Anterior cingulate cortex (tissue), 58 donors: ENCODE data around the gene STARD7.
"Not testable (repeated sequence)": the region's sequence is repeated elsewhere in the genome, so short reads cannot be mapped to it uniquely, and the experiment has no call there.

Experiments
- DNase-seq, 58 donors: peaks; one replicate each; lab custom pipeline; 2025; lab: John Stamatoyannopoulos, UW

The STARD7 gene, protein sequence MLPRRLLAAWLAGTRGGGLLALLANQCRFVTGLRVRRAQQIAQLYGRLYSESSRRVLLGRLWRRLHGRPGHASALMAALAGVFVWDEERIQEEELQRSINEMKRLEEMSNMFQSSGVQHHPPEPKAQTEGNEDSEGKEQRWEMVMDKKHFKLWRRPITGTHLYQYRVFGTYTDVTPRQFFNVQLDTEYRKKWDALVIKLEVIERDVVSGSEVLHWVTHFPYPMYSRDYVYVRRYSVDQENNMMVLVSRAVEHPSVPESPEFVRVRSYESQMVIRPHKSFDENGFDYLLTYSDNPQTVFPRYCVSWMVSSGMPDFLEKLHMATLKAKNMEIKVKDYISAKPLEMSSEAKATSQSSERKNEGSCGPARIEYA

DNA sequence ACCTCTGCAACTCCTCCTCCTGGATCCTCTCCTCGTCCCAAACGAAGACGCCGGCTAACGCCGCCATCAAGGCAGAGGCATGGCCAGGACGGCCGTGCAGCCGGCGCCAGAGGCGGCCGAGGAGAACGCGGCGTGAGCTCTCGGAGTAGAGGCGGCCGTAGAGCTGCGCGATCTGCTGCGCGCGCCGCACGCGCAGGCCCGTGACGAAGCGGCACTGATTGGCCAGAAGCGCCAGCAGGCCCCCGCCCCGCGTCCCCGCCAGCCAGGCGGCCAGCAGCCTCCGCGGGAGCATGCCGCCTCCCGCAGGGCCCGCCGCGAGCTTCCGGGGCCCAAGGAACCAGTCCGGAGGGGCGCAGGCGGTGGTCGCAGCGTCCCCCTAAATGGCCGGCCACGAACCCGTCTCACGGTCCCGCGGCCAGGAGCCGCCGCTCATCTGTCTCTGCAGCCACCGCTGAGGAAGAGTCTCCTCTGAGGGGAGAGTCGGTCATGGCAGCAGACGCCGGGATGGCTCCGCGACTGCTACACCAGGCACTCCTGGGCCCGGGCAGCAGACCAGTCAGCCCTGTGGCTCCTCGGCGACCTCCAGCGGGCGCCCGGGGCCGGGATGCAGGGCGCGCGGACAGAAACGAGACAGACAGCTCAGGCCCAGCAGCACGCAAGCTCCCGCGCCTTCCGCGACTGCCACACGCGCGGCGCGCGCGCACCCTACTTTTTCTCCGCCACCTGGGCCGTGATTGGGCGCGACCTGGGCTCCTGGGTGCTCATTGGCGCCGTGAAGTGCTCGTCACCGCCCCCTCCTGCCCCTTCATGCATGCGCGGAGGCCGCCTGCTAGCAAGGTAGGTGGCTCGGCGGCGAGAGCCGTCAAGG, at the start of gene STARD7:
TSS of gene STARD7 (minus strand) at position 685 of the 868 bp plus-strand sequence. CDS start at position 292, 393 bp downstream.
- DNase-seq, result peak; percentile 74 to 99 (median 96)

DNA sequence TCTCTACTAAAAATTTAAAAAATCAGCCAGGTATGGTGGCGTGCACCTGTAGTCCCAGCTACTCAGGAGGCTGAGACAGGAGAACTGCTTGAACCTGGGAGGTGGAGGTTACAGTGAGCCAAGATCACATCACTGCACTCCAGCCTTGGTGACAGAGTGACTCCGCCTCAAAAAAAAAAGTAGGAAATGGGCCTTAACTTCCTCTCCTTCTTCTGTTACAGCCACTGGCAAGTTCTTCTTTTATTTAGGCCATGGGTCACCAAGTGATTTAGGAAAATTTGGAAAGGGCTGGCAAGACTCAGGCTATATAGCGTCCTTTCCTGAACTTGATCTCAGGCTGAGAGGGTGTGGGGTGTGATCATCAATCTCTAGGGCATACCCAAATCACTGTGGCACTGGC, 49.1 kb upstream of the STARD7 start:
- DNase-seq, result not testable (repeated sequence)

DNA sequence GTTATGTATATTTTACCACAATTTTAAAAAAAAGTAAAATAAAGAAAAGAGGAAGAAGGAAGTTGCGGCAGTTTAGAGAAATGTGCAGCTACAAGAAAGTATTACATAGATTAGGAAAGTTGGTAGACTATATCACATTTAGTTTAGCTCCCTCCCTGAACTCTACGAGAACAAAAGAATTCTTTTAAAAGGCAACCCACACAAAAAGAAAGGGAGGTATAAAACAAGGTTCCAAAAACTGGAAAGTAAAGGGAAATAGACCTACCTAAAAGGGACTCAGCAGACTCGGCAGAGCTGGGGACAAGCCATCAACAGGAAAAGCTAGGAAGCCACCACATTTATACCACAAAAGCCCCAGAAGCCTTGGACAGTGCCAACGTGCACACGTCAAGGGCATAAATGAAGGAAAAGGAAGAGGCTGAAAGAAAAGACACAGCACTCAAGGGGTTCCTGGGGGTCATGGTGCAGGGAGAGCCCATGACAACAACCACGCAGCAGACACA, 48.0 kb upstream of the STARD7 start:
- no peak for DNase-seq

GRCh38 chr2:96254571-96254970, 45.9 kb upstream of the STARD7 start:
- peak in 7 of 58 donors; percentile 8 to 24 (median 15) for DNase-seq

- DNase-seq, result no peak
These were observed 44.4 kb upstream of the STARD7 start for GRCh38 chr2:96253006-96253405.

DNA sequence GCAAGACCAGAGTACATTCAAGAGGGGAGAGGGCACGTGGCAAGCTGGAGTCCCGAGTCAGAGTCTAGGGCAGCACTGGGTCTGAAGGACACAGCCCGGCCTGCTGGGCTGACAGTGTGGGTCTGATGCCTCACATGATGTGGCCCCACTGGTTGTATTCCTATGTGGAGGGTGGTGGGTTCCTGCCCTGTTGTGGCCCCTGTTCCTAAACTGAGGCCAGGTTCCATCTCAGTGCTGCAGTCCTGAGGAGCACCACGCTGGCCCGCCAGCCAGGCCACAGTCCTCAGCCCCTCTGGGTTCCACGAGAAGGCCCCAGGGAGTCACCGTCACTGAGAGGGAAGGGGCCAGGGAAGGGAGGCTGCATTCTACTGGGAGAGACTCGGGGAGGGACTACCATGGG, 43.9 kb upstream of the STARD7 start:
- DNase-seq, result no peak

GRCh38 chr2:96251721-96252292, 43.2 kb upstream of the STARD7 start:
- peak in 23 of 58 donors; percentile 11 to 77 (median 32) for DNase-seq

DNA sequence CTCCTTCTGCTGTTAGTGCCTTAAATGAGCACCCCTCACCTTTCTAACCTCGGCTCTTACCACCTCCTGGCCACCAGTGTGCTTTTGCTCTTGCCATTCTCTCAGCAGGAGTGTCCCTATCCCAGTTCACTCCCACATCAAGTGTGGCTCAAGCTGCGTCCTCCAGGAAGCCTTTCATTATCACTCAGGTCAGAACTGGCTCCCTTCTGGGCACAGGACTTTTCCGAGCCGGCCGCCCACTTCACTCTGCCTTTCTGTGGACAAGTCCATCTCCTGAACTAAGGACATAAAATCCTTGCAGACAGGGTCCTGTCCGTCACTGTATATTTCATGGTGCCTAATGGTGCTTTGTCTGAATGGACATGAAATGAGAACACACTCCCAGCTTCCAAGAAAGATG, 41.6 kb upstream of the STARD7 start:
- no peak for DNase-seq

DNA sequence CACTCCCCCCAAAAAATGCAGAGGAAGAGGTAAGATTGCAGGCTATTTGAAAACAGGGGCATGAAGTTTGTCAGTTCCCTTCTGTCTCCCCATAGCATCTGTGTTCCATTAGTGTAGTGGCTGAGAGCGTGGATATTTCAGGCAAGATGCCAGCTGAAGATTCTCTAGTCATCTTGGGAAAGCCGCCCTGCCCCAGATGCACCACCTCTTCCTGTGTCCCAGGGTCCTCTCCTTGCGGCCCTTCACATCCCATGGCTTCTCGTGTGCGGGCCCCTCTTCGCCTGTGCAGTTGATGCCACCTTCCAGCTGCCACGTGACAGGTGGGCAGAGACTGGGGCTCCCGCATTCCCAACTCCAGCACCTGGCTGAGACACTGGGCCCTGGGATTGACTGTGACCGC, 41.0 kb upstream of the STARD7 start:
- DNase-seq, result no peak

- DNase-seq, result no peak
These were observed 40.0 kb upstream of the STARD7 start for GRCh38 chr2:96248624-96249023.

- DNase-seq, result no peak
These were observed 39.3 kb upstream of the STARD7 start for GRCh38 chr2:96247896-96248295.

DNA sequence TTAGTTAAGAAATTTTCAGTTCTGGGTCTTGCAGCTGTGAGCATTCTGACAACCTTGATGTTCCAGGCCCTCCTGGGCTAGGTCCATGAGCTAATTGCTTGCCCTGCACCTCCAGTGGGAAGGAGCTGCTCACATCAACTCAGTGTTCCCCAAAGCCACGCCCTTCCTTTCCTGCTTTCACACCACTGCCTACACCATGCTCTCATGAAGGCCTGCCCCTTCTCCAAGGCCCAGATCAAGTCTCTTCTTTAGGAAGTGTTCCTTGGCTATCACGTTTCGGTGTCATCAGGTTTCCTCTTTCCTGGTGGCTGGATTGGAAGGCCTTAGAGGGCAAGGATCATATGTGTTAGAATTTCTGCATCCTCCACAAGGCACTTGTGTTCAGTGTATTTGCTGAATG, 38.4 kb upstream of the STARD7 start:
- DNase-seq, result no peak

DNA sequence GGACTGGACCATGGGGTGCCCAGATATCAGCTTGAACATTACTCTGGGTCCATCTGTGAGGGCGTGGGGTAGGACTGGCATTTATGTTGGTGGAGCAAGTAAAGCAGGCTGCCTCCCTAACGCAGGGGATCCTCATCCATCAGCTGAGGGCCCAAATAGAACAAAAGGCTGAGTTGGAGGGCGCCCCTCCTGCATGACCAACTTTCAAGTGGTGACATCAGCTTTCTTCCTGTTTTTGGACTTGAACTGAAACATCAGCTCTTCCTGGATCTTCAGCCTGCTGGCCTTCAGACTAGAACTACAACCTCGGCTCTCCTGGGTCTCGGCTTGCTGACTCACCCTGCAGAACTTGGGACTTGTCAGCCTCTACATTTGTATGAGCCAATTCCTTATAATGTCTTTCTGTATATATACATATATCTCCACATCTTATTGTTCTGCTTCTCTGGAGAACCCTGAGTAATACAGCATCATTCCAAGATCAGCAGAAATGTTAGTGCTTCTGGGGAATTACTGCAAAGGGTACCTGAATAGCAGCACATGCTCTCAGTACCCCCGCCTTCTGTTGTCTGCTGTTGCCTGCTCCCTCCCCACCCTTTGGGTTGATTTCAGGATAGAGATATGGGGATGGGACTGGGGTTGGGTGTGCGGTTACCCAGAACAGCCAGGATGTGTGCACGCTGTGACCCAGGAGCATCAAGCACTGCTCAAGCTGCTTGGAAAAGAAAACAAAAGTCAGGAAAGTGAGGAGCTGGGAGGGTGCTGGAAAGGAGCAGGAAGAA, 37.2 kb upstream of the STARD7 start:
- no peak for DNase-seq

- no peak for DNase-seq
These were observed 35.2 kb upstream of the STARD7 start for GRCh38 chr2:96243843-96244242.

- DNase-seq, result peak in 22 of 58 donors; percentile 9 to 64 (median 32)
These were observed 33.4 kb upstream of the STARD7 start for GRCh38 chr2:96241900-96242611.

DNA sequence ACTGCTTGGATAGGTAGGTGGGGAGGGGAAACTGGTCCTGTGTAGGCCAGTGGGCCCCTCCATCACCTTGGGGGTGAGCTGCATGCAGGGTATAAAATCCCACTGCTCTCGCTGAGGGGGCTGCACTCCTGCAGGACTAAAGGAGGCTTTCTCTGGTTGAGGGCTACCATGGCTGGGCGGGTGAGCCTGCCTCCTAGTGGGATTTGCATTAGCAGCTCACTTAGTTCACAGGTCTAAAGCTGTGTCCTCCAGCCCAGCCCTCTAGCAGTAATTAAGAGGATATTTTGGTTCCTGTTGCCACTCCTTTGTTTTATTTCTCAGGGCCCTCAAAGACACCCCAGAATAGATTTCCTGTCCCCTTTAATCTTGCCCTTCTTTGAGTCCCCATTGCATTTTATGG, 32.6 kb upstream of the STARD7 start:
- DNase-seq, result no peak

- DNase-seq, result no peak
These were observed 31.9 kb upstream of the STARD7 start for GRCh38 chr2:96240341-96241038.

DNA sequence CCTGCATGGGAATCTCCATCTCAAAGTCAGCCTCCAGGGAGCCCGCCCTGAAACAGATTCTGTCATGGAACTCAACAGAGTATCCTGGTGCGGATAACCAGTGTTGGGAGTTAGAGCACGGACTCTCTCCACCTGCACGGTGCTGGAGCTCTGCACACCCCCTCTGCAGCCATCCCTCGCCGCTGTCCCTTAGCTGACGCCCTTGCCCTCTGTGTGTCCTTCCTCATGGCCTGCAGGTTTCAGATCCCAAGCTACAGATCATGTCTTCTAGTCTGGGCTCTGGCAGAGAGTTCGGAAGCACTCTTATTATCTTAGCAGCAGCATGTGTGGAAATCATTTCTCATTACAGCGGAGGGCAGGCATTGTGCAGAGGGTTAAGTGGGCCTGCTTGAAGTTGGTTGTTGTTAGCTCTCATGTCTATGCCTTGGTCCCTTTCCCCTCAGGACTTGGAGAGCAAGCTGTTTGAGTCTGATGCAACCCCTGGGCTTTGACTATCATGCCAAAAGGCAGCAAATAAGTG, 31.2 kb upstream of the STARD7 start:
- no peak for DNase-seq

DNA sequence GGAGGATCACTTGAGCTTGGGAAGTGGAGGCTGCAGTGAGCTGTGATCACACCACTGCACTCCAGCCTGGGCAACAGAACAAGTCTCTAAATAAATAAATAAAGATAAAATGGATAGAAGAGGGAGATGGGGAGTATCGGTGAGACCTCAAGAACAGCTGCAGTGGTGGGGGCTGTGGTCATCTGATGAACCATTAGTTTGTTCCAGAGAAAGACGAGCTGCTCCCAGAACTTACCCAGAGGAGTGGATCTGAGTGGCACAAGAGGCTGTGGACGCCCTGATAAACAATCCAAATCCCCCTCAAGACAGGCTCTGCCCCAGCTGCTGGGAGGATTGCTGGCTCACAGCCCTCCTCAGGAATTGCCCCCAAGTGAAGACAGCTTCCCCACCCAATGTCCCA, 30.5 kb upstream of the STARD7 start:
- DNase-seq, result no peak
